GM13977 (cell line): ENCODE measurements around the gene STAG1.
"Not testable (repeated sequence)": the region's sequence is repeated elsewhere in the genome, so short reads cannot be mapped to it uniquely, and the experiment has no call there.

Experiments
- DNase-seq: peaks from one replicate; pipeline ENCODE4 v3.0.0; 2012; ENCODE audit warnings: low spot score
- in situ Hi-C: fragments of 300-500 bp; cut with MboI; formaldehyde crosslinking; loops from one replicate; pipeline ENCODE4 v1.12.0; 2022; ENCODE audit warnings: low sequenced_read_pairs, low pct_unique_long_range_greater_than_20kb, mixed read lengths, inconsistent platforms; ENCODE audit not compliant: unreplicated experiment
- TF ChIP-seq, protein P1 (sequence below): IDR thresholded peaks from 2 replicates; pipeline ENCODE4 v1.5.1; 2012; ENCODE audit warnings: mild to moderate bottlenecking, control low read depth; ENCODE audit not compliant: insufficient read depth; ENCODE audit errors: extremely low read depth, missing control alignments

The STAG1 gene

DNA sequence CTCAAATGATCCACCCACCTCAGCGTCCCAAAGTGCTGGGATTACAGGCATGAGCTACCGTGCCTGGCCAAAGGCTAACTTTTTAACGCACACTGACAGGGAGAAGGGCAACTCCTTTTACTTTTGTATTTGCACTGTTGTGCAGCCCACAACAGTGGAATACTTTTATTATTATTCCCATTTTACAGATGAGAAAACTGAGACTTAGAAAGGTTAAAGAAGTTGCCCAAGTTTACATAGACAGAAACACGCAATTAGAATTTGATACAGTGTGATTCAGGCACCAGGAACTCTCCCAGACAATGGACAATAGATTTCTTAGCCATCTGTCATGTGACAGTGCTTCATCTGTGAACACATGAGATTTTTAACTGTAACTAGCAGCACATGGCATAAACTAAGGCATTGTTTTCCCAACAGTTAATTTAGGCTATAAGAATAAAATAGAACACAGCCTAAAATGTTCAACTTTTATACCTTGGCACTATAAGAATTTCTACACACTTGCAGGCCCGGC is 18.8 kb downstream of the STAG1 start:
- in situ Hi-C loops, result loop anchor here (25.0 kb wide), 1 partner anchor 346 kb away; no protein-coding TSS in a partner anchor
- TF ChIP-seq, protein P1, sequence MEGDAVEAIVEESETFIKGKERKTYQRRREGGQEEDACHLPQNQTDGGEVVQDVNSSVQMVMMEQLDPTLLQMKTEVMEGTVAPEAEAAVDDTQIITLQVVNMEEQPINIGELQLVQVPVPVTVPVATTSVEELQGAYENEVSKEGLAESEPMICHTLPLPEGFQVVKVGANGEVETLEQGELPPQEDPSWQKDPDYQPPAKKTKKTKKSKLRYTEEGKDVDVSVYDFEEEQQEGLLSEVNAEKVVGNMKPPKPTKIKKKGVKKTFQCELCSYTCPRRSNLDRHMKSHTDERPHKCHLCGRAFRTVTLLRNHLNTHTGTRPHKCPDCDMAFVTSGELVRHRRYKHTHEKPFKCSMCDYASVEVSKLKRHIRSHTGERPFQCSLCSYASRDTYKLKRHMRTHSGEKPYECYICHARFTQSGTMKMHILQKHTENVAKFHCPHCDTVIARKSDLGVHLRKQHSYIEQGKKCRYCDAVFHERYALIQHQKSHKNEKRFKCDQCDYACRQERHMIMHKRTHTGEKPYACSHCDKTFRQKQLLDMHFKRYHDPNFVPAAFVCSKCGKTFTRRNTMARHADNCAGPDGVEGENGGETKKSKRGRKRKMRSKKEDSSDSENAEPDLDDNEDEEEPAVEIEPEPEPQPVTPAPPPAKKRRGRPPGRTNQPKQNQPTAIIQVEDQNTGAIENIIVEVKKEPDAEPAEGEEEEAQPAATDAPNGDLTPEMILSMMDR, result no peak

DNA sequence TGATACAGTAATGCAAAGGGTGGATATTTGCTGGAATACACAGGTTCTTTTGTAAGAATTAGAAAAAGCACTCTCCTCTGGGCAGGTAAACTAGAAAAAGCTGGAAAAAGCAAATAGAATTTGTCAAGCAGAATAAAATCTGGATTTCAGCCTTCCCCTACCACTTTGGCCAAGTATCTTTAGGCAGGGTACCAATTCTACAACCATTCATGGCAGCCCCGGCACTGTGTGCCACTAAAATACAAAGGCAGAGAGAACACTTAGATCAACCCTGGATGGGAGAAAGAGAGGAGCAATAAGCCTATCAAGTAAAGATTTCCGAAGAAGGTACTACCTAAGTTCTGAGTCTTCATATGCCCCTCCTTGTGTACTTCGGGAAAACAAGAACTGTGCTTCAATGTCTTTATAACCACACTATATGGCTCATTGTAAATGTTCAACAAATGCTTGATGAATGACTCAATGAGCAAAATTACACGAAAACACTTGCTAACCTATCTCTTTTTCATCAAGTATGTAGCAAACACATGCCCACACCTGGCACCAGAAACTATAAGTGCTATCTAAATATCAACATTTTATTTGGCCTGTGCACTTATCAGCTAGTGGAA is 20.8 kb downstream of the STAG1 start:
- no peak for DNase-seq
- in situ Hi-C loops, result loop anchor here (25.0 kb wide), 1 partner anchor 344 kb away; no protein-coding TSS in a partner anchor
- TF ChIP-seq, protein P1, result no peak

More for the DNA sequence above, 18.8 kb downstream of the STAG1 start:
- DNase-seq, result no peak

- no peak for DNase-seq
- in situ Hi-C loops, result loop anchor here (25.0 kb wide), 1 partner anchor 343 kb away; no protein-coding TSS in a partner anchor
- TF ChIP-seq, protein P1, result no peak
Observed at GRCh38 chr3:136730595-136731273, 21.4 kb downstream of the STAG1 start.

DNA sequence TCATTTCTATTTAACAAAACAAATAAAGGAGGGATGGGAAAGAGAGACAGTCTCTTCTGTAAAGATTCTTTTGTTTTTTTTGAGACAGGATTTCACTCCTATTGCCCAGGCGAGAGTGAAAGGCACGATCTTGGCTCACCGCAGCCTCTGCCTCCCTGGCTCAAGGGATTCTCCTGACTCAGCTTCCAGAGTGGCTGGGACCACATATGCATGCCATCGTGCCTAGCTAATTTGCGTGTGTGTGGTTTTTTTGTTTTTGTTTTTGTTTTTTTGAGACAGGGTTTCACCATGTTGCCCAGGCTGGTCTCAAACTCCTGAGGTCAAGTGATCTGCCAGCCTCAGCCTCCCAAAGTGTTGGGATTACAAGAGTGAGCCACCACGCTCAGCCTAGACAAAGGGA is 23.3 kb downstream of the STAG1 start:
- TF ChIP-seq, protein P1, result no peak
- in situ Hi-C loops, result loop anchor here (25.0 kb wide), 1 partner anchor 342 kb away; no protein-coding TSS in a partner anchor
- DNase-seq, result no peak

DNA sequence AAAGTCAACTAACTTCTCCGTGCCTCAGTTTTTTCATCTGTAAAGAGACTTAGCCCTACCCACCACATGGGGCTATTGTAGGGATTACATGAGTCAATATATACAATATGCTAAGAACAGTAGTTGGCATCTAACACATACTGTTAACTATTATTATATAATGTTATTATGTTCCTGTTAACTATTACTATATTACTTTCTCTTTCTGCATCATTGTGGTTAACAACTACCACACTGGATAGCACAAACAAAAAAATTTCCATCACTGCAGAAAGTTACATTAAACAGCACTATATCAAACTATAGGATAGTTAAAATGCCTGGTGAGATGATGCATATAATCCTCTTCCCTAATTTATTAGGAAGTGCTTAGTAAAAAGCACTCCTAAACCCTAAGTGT is 23.7 kb downstream of the STAG1 start:
- in situ Hi-C loops, result loop anchor here (25.0 kb wide), 1 partner anchor 341 kb away; no protein-coding TSS in a partner anchor
- TF ChIP-seq, protein P1, result no peak
- no peak for DNase-seq

DNA sequence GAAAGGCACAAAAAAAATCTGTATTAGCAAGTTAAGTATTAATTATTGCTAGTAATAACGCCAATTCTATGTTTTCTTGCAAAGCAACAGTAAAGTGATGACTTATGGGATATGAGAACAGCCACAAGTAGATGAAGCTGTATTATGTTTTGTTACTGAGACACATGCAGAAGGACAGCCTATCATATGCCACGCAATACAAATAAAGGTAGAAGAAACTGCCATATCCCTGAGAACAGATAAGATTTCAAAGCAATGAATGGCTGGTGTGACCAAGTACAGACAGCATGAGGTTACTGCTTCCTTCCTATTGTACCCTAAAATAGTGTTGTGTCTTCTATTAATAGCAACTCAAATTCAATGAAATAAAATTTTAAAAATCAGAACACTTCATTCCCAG is 26.7 kb downstream of the STAG1 start:
- in situ Hi-C loops, result loop anchor here (25.0 kb wide), 1 partner anchor 338 kb away; no protein-coding TSS in a partner anchor

DNA sequence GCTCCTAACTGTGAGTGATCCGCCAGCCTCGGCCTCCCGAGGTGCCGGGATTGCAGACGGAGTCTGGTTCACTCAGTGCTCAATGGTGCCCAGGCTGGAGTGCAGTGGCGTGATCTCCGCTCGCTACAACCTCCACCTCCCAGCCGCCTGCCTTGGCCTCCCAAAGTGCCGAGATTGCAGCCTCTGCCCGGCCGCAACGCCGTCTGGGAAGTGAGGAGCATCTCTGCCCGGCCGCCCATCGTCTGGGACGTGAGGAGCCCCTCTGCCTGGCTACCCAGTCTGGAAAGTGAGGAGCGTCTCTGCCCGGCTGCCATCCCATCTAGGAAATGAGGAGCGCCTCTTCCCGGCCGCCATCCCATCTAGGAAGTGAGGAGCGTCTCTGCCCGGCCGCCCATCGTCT is 29.3 kb downstream of the STAG1 start:
- in situ Hi-C loops, DNase-seq: not testable (repeated sequence)

More for the DNA sequence above, 26.7 kb downstream of the STAG1 start:
- TF ChIP-seq, protein P1, result no peak
- no peak for DNase-seq

DNA sequence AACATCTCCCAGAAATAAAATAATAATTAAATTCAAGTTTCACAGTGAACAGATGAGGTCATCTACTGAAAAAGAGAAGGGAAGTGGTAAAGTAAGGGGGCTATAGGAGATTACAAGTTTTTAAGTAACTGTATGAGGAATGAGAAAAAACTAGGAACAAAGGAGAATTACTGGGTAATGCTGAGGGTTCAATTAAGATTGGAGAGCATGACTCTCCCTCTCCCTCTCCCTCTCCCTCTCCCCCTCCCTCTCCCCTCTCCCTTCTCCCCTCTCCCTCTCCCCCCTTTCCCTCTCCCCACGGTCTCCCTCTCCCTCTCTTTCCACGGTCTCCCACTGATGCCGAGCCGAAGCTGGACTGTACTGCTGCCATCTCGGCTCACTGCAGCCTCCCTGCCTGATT is 29.8 kb downstream of the STAG1 start:
- DNase-seq, in situ Hi-C loops: not testable (repeated sequence)
